Measurements from ENCODE around the gene TNFAIP8.

Gene TNFAIP8

DNA sequence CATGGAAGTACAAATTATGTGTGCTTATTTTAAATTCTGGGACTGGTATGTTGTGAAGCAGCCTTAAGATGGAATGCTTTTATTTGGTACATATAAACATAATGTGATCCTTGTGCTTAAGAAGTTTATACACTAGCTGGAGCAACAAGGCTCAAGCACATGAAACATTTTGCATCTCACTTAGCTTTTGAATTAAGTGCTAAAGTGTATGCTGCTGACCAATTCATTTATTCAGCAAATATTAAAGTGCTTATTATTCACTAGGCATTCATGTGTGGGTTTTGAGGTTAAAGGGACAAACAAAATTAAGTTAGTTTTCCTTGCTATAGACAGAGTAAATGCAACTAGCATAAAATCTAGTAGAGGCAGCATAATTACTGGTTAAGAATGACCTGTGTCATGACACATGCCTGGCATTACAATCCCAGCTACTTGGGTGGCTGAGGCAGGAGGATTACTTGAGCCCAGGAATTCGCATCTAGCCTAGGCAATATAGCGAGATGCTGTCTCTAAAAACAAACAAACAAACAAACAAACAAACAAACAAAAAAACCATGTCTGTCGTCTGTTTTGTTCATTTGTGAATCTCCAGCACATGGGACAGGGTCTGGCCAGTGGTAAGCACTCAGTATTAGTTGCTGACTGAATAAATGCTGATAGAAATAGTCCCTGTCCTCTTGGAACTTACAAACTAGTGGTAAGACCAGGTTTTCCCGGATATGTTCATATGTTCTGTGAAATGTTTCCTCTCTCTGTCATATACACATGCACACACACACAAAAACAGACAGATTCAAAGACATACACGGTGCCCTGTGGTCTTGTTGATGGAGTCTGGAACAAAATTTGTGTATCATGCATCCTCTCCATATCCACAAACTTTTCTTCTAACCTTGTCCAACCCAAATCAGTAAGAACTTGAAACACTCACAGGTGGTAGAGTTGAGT, 41.9 kb upstream of the TNFAIP8 start:
- no peak overlapping the region for H3K4me3 ChIP-seq (ENCODE audit: low read depth, low read length)
- TF ChIP-seq CTCF (conservative IDR thresholded peaks at IDR 0.05; ENCODE audit: low read depth, low read length), result no peak
- no peak for DNase-seq (ENCODE audit: low read depth)

GRCh38 chr5:119315516-119315949, 40.3 kb upstream of the TNFAIP8 start:
- H3K4me3 ChIP-seq (ENCODE audit: low read depth, low read length), result no peak overlapping the region
- DNase-seq (ENCODE audit: low read depth), result peak; percentile 71
- TF ChIP-seq CTCF (conservative IDR thresholded peaks at IDR 0.05; ENCODE audit: low read depth, low read length), result peak; percentile 53

GRCh38 chr5:119316086-119316485, 39.7 kb upstream of the TNFAIP8 start:
- no peak for TF ChIP-seq CTCF (conservative IDR thresholded peaks at IDR 0.05; ENCODE audit: low read depth, low read length)
- H3K4me3 ChIP-seq (ENCODE audit: low read depth, low read length), result no peak overlapping the region
- no peak for DNase-seq (ENCODE audit: low read depth)

DNA sequence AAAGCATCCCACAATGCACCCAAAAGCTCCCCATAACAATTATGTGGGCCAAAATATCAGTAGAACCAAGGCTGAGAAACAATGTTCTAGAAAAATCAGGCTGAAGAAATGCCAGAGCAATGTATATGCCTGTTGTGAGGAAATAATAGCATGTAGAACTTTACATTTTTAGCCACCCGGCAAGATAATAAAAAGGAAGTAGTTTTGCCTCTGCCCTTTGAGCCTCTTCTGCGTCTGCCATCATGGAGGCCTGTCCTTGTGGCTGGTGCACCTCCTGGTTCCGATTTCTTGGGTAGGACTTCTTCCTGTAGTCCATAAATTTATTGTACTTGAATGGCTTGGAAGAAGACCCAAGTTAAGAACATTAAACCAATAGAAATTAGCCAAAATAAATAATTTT, 38.9 kb upstream of the TNFAIP8 start:
- H3K4me3 ChIP-seq (ENCODE audit: low read depth, low read length), result no peak overlapping the region
- no peak for TF ChIP-seq CTCF (conservative IDR thresholded peaks at IDR 0.05; ENCODE audit: low read depth, low read length)
- no peak for DNase-seq (ENCODE audit: low read depth)

DNA sequence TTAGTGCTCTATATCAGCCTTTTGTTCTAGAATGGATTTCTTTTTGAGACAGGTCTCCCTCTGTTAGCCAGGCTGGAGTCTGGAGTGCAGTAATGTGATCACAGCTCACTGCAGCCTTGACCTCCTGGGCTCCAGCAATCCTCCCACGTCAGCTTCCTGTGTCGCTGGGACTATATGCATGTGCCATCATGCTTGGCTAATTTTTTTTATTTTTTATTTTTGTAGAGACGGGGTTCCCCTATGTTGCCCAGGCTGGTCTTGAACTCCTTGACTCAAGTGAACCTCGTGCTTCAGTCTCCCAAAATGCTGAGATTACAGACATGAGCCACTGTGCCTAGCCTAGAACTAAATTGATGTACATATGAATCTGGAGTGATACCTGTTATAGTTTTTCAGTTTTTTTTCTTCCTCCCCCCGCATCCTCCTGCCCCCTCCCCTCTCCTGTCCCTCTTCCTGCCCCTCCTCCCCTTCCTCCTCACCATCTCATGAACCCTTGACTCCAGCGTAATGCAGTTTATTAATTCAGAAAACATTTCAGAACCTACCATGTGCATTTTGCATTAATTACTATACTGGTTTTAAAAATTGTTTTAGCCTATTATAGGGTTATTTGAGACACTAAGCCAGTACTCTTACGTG, 37.4 kb upstream of the TNFAIP8 start:
- peak; percentile 40 for DNase-seq (ENCODE audit: low read depth)
- H3K4me3 ChIP-seq (ENCODE audit: low read depth, low read length), result no peak overlapping the region

DNA sequence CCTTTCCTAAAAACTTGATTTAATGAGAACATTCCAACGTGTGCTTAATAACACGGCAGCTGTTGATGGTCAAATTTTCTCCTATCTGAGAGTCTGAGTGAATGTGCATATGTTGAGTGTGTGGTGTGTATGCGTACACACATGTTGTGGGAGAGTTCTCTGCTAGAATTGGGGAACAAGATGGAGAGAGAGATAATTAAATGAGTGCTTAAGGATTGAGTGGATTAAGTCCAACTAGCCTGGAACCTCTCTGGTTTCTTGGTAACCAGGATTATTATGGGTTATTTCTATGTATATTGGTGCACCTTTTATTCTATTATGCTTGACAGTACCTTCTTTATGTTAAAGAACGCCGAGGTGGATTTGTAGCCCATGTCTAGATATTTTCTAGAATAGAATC, 36.4 kb upstream of the TNFAIP8 start:
- H3K4me3 ChIP-seq (ENCODE audit: low read depth, low read length), result no peak overlapping the region
- no peak for DNase-seq (ENCODE audit: low read depth)
- no peak for TF ChIP-seq CTCF (conservative IDR thresholded peaks at IDR 0.05; ENCODE audit: low read depth, low read length)

More for the DNA sequence above, 37.4 kb upstream of the TNFAIP8 start:
- TF ChIP-seq CTCF (conservative IDR thresholded peaks at IDR 0.05; ENCODE audit: low read depth, low read length), result no peak

Measured in choroid plexus epithelial cell (primary cell).